SU-DHL-6 (cell line): ENCODE measurements around the gene BAZ1A.

Experiments used
- H2AFZ ChIP-seq: fragments of 200-600 bp; sonication (generic); 2 replicates; pipeline ENCODE4 v1.6.1; 2014; ENCODE audit warnings: low read depth, mild to moderate bottlenecking, moderate library complexity, mixed read lengths, antibody characterized with exemption, low read length; ENCODE audit not compliant: severe bottlenecking
- H3F3A ChIP-seq: fragments of 200-600 bp; shearing (Covaris generic); 2 replicates; pipeline ENCODE4 v1.6.0; 2016; ENCODE audit warnings: antibody characterized with exemption, mild to moderate bottlenecking; ENCODE audit not compliant: insufficient read depth
- H3K27ac ChIP-seq: fragments of 200-600 bp; sonication (generic); 2 replicates; pipeline ENCODE4 v1.5.1; 2016; ENCODE audit warnings: low read depth, mild to moderate bottlenecking, low read length, moderate library complexity, mixed read lengths
- H3K27me3 ChIP-seq: fragments of 200-600 bp; sonication (generic), shearing (Covaris generic); 2 replicates; pipeline ENCODE4 v1.6.0; 2014; ENCODE audit warnings: mild to moderate bottlenecking, low read length
- H3K36me3 ChIP-seq: fragments of 200-600 bp; sonication (generic); 2 replicates; pipeline ENCODE4 v1.6.1; 2014; ENCODE audit warnings: mild to moderate bottlenecking, low read length, mixed read lengths
- H3K4me2 ChIP-seq: fragments of 300-600, 200-600 bp; shearing (Covaris generic), sonication (generic); 2 replicates; pipeline ENCODE4 v1.6.0; 2014; ENCODE audit warnings: low read length, low read depth, mild to moderate bottlenecking; ENCODE audit not compliant: poor library complexity, severe bottlenecking
- H3K4me3 ChIP-seq: fragments of 200-600 bp; sonication (generic); 2 replicates; pipeline ENCODE4 v1.5.1; 2014; ENCODE audit warnings: antibody characterized with exemption, low read length, mild to moderate bottlenecking, mixed read lengths; ENCODE audit not compliant: insufficient read depth, poor library complexity, severe bottlenecking
- H3K79me2 ChIP-seq: fragments of 200-600 bp; sonication (generic); 2 replicates; pipeline ENCODE4 v1.6.1; 2014; ENCODE audit warnings: mild to moderate bottlenecking, low read length, moderate library complexity; ENCODE audit not compliant: insufficient read depth
- H3K9ac ChIP-seq: fragments of 200-600 bp; sonication (generic); 2 replicates; pipeline ENCODE4 v1.7.0; 2014; ENCODE audit warnings: mild to moderate bottlenecking, low read length
- H3K9me2 ChIP-seq: fragments of 200-600 bp; sonication (generic); replicated peaks from 2 replicates; pipeline ENCODE4 v1.6.1; 2014; ENCODE audit warnings: low read length; ENCODE audit not compliant: insufficient read depth
- H3K9me3 ChIP-seq: fragments of 200-600 bp; sonication (generic); 2 replicates; pipeline ENCODE4 v1.6.1; 2014; ENCODE audit warnings: low read length, mixed read lengths; ENCODE audit not compliant: insufficient read depth
- H4K20me1 ChIP-seq: fragments of 200-600 bp; sonication (generic); 2 replicates; pipeline ENCODE4 v1.6.1; 2014; ENCODE audit warnings: low read depth, mild to moderate bottlenecking, antibody characterized with exemption, low read length, moderate library complexity, mixed read lengths
- EZH2phosphoT487 ChIP-seq: fragments of 200-600 bp; sonication (generic), shearing (Covaris generic); conservative IDR thresholded peaks from 2 replicates; pipeline ENCODE4 v1.6.1; 2018; ENCODE audit warnings: mild to moderate bottlenecking, antibody characterized with exemption, low read length, moderate library complexity, mixed read lengths
- TF ChIP-seq, protein P1 (sequence below): fragments of 200-600 bp; sonication (generic); IDR thresholded peaks from one replicate; pipeline ENCODE4 v1.5.1; 2017; ENCODE audit warnings: antibody characterized with exemption, mild to moderate bottlenecking, low read length, moderate library complexity; ENCODE audit not compliant: insufficient read depth, poor library complexity, severe bottlenecking

Gene BAZ1A

DNA sequence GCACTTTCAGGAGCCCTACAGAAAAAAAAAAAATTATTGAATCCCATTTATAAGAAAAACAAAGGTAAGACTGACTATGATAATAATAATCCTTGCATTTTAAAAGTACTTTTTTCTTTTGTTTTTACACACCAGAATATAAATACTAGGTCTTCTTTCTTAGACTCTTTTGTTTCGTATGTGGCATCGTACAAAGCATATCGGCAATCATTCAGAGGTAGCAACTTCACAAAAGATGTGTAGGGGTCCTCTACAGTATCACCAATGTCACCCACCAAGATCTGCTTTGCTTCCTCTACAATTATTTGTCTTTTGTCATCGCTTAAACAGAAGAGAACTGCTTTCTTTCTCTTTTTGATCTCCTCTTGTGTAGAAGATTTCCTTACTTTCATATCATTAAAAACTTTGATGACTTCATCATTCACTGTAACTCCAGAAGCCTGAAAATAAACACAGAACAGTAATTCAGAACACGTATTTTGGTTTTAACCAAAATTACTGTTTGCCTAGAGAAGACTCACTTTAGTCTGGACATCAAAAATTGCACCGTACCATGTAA lies 162.0 kb downstream of the BAZ1A start:
- TF ChIP-seq, protein P1, sequence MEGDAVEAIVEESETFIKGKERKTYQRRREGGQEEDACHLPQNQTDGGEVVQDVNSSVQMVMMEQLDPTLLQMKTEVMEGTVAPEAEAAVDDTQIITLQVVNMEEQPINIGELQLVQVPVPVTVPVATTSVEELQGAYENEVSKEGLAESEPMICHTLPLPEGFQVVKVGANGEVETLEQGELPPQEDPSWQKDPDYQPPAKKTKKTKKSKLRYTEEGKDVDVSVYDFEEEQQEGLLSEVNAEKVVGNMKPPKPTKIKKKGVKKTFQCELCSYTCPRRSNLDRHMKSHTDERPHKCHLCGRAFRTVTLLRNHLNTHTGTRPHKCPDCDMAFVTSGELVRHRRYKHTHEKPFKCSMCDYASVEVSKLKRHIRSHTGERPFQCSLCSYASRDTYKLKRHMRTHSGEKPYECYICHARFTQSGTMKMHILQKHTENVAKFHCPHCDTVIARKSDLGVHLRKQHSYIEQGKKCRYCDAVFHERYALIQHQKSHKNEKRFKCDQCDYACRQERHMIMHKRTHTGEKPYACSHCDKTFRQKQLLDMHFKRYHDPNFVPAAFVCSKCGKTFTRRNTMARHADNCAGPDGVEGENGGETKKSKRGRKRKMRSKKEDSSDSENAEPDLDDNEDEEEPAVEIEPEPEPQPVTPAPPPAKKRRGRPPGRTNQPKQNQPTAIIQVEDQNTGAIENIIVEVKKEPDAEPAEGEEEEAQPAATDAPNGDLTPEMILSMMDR, result no peak
- no peak for TF ChIP-seq EZH2phosphoT487
- Histone ChIP-seq H3K9me2 (no peaks in the 10 kb centered on the region), H3K27ac (no peak overlapping the region), H3F3A (peaks cover 9% of the 10 kb centered on the region), H3K4me2 (peak overlapping the region; percentile 62), H3K9me3 (no peaks in the 10 kb centered on the region), H3K9ac (peak overlapping the region; percentile 71), H4K20me1 (no peaks in the 10 kb centered on the region), H3K4me3 (peak overlapping the region; percentile 61), H3K27me3 (no peaks in the 10 kb centered on the region), H3K36me3 (peaks cover 10% of the 10 kb centered on the region; the same call in 1 of the 2 replicates), H3K79me2 (no peaks in the 10 kb centered on the region), H2AFZ (peak overlapping the region; percentile 87)

DNA sequence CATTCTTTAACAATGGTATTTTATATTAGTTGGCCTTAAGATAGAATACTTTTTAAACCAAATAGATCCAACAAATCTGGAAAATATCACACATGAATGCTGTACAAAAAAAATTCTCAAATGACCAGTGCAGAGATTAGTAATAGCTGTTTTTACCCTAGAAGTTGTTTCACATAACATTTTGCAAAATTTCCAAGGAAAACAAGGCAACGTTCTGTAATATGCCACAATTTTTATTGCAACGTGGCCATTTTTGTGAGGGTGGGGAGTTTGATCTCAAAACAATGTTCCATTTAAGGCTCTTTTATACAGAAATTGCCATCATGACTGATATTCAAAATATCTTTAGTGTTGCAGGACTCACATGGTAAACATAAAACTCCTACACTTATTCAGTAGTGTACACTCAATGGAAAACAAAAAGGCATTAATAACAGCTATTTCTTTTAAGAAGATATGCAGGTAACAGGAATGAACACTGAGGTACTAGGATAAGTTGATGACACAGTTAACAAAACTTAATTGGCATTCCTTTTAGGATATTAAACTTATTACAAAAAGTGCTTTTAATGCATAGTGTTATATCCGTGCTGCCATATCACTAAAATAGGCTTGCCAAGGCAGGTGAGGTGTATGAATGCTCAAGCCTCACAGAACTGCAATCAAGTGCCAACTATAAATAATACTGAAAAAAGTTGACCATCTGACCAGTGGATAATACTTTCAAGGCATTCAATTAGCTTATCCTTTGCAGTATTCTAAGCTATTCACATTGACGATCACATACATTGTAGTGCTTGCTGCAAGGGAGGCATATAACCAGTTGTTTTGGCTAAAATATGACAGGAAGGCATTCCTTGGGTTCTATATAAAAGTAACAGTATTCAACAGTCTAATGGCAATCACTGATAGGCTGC lies 163.1 kb downstream of the BAZ1A start:
- Histone ChIP-seq H3K4me2 (peak overlapping the region; percentile 31), H3K9ac (no peak overlapping the region), H3K27ac (no peak overlapping the region), H4K20me1 (no peaks in the 10 kb centered on the region), H2AFZ (no peak overlapping the region), H3F3A (peaks cover 9% of the 10 kb centered on the region), H3K4me3 (no peak overlapping the region), H3K9me3 (no peaks in the 10 kb centered on the region), H3K36me3 (peaks cover 10% of the 10 kb centered on the region; the same call in 1 of the 2 replicates), H3K9me2 (no peaks in the 10 kb centered on the region), H3K27me3 (no peaks in the 10 kb centered on the region), H3K79me2 (no peaks in the 10 kb centered on the region)
- TF ChIP-seq, protein P1, result no peak
- TF ChIP-seq EZH2phosphoT487, result no peak

DNA sequence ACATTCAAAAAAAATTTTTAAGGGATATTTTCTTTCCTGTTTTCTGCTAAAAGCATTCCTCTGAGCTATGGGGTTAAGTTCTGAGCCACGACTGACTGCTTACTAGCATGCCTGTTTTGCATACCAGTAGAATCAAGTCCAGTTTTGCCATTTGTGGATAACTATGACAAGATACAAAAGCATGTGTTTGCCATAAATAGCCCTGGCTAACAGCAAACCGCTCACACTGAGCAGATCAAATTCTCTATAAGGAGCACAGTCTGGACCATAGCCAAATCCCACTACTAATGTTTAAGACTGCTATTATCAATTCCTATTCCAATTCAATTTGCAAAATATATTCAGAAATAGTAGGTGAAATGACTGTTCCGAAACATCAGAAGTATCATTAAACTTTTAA lies 164.0 kb downstream of the BAZ1A start:
- Histone ChIP-seq H2AFZ (no peak overlapping the region), H3K4me2 (peak overlapping the region; percentile 31), H3K27ac (no peak overlapping the region), H3K4me3 (no peak overlapping the region), H3F3A (peaks cover 9% of the 10 kb centered on the region), H3K9ac (no peak overlapping the region), H3K36me3 (peaks cover 10% of the 10 kb centered on the region; the same call in 1 of the 2 replicates), H3K79me2 (no peaks in the 10 kb centered on the region), H4K20me1 (no peaks in the 10 kb centered on the region), H3K27me3 (no peaks in the 10 kb centered on the region), H3K9me2 (no peaks in the 10 kb centered on the region), H3K9me3 (no peaks in the 10 kb centered on the region)
- TF ChIP-seq, protein P1, result no peak
- TF ChIP-seq EZH2phosphoT487, result no peak
